ENCODE results near the gene FRY.
A peak's percentile ranks its signal among the peaks of the same experiment; 100 is the strongest.

The FRY gene

GRCh38 chr13:32262619-32263018, 231.0 kb downstream of the FRY start:
- Histone ChIP-seq H3K27ac (ENCODE audit: low read length) (no peak overlapping the region), H3K27me3 (ENCODE audit: control insufficient read depth, insufficient read depth, low read length) (no peaks in the 10 kb centered on the region), H3K4me1 (ENCODE audit: control insufficient read depth, insufficient read depth, low read length) (no peaks in the 10 kb centered on the region), H3K36me3 (ENCODE audit: control insufficient read depth, insufficient read depth, low read length) (no peaks in the 10 kb centered on the region), H3K9me3 (ENCODE audit: control insufficient read depth, insufficient read depth, low read length) (no peaks in the 10 kb centered on the region), H3K4me3 (ENCODE audit: low read length) (no peak overlapping the region)
- DNase-seq (ENCODE audit: low read depth, low spot score): no peak
- no CpG with 5 or more reads among the region's 1 CpG for WGBS (ENCODE audit: insufficient coverage, insufficient read length)

DNA sequence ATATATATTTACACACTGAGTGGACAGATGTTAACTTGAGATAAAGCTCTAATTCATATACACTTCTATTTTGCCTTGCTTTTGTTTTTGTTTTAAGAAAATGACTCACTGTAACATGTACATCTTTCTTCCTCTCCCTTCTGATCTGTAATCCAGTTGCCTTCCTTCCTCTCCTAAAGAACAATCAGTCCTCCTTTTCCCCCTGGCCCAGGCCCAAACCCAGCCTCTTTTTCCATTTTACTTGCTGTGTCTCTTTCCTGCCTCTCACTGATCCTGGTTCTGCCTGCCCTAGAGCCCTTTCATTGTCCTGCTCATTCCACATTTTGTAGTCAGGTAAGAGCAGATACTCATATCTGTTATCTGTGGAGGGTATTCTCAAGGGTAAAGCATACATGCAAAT, 232.8 kb downstream of the FRY start:
- Histone ChIP-seq H3K4me3 (ENCODE audit: low read length) (no peak overlapping the region), H3K9me3 (ENCODE audit: control insufficient read depth, insufficient read depth, low read length) (no peaks in the 10 kb centered on the region), H3K27ac (ENCODE audit: low read length) (no peak overlapping the region), H3K36me3 (ENCODE audit: control insufficient read depth, insufficient read depth, low read length) (no peaks in the 10 kb centered on the region), H3K4me1 (ENCODE audit: control insufficient read depth, insufficient read depth, low read length) (no peaks in the 10 kb centered on the region), H3K27me3 (ENCODE audit: control insufficient read depth, insufficient read depth, low read length) (no peaks in the 10 kb centered on the region)
- DNase-seq (ENCODE audit: low read depth, low spot score): no peak

GRCh38 chr13:32265726-32266125, 234.2 kb downstream of the FRY start:
- Histone ChIP-seq H3K4me3 (ENCODE audit: low read length) (no peak overlapping the region), H3K27ac (ENCODE audit: low read length) (no peak overlapping the region), H3K27me3 (ENCODE audit: control insufficient read depth, insufficient read depth, low read length) (no peaks in the 10 kb centered on the region), H3K36me3 (ENCODE audit: control insufficient read depth, insufficient read depth, low read length) (no peaks in the 10 kb centered on the region), H3K4me1 (ENCODE audit: control insufficient read depth, insufficient read depth, low read length) (no peaks in the 10 kb centered on the region), H3K9me3 (ENCODE audit: control insufficient read depth, insufficient read depth, low read length) (no peaks in the 10 kb centered on the region)
- WGBS (ENCODE audit: insufficient coverage, insufficient read length): no CpG with 5 or more reads among the region's 2 CpGs
- no peak for DNase-seq (ENCODE audit: low read depth, low spot score)

GRCh38 chr13:32266130-32266529, 234.6 kb downstream of the FRY start:
- Histone ChIP-seq H3K36me3 (ENCODE audit: control insufficient read depth, insufficient read depth, low read length) (no peaks in the 10 kb centered on the region), H3K27ac (ENCODE audit: low read length) (no peak overlapping the region), H3K4me1 (ENCODE audit: control insufficient read depth, insufficient read depth, low read length) (no peaks in the 10 kb centered on the region), H3K4me3 (ENCODE audit: low read length) (no peak overlapping the region), H3K9me3 (ENCODE audit: control insufficient read depth, insufficient read depth, low read length) (no peaks in the 10 kb centered on the region), H3K27me3 (ENCODE audit: control insufficient read depth, insufficient read depth, low read length) (no peaks in the 10 kb centered on the region)
- DNase-seq (ENCODE audit: low read depth, low spot score): no peak
- no CpG with 5 or more reads among the region's 1 CpG for WGBS (ENCODE audit: insufficient coverage, insufficient read length)

DNA sequence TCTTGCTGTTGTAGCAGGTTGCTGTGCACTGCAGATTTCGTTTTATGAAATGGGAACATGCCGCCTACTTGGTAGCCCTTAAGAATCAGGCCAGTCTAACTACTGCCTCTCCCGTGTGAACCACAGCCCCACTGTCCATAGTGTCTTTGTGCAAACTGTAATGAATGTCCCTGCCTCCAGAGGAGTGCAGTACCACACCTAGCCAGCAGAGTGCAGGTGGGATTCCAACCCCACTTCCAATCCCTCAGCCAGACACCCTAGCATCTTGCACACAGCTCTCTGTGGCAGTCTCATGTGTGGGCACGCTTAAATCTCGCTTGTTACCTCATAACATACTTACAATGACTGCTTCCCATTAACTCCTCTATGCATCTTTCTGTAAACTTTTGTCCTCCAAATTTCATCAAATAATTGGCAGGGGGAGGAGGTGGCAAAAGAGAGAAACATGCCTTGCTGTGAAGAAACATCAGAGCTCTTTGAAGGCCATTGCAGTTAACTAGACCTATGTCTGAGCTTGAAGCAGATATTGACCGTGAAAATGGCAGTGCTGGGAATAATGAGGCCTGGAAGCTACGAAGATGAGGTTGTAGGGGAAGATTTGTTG, 236.4 kb downstream of the FRY start:
- H3K4me3 ChIP-seq (ENCODE audit: low read length): no peak overlapping the region
- no peaks in the 10 kb centered on the region for H3K27me3 ChIP-seq (ENCODE audit: control insufficient read depth, insufficient read depth, low read length)
- WGBS (ENCODE audit: insufficient coverage, insufficient read length): no CpG with 5 or more reads among the region's 7 CpGs
- no peaks in the 10 kb centered on the region for H3K36me3 ChIP-seq (ENCODE audit: control insufficient read depth, insufficient read depth, low read length)
- no peak overlapping the region for H3K27ac ChIP-seq (ENCODE audit: low read length)
- H3K4me1 ChIP-seq (ENCODE audit: control insufficient read depth, insufficient read depth, low read length): no peaks in the 10 kb centered on the region
- peak; percentile 68 for DNase-seq (ENCODE audit: low read depth, low spot score)
- no peaks in the 10 kb centered on the region for H3K9me3 ChIP-seq (ENCODE audit: control insufficient read depth, insufficient read depth, low read length)

- DNase-seq (ENCODE audit: low read depth, low spot score): no peak
- Histone ChIP-seq H3K4me1 (ENCODE audit: control insufficient read depth, insufficient read depth, low read length) (no peaks in the 10 kb centered on the region), H3K9me3 (ENCODE audit: control insufficient read depth, insufficient read depth, low read length) (no peaks in the 10 kb centered on the region), H3K27ac (ENCODE audit: low read length) (no peak overlapping the region), H3K36me3 (ENCODE audit: control insufficient read depth, insufficient read depth, low read length) (no peaks in the 10 kb centered on the region), H3K4me3 (ENCODE audit: low read length) (no peak overlapping the region), H3K27me3 (ENCODE audit: control insufficient read depth, insufficient read depth, low read length) (no peaks in the 10 kb centered on the region)
- 100% methylated on average over 1 of the region's 4 CpGs for WGBS (ENCODE audit: insufficient coverage, insufficient read length)
Observed at GRCh38 chr13:32272021-32272683, 240.6 kb downstream of the FRY start.

DNA sequence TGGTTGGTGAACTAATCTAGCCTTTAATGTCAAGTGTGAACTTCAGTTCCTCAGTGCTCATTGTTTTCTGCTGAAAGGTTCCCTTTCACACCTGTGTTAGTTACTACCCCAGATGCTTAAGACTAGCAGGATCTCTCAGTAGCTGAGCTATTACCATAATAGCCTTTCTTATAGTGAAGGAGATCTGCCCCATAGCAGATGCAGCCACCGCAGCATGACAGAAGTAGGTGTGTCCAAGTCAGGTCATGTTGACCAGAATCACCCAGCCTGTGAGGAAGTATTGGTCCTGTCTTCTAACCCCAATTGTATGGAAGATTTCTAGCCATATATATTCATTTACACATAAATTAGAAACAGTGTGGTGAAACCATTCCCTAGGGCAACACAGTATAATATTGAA, 246.3 kb downstream of the FRY start:
- H3K4me1 ChIP-seq (ENCODE audit: control insufficient read depth, insufficient read depth, low read length): no peaks in the 10 kb centered on the region
- no peaks in the 10 kb centered on the region for H3K9me3 ChIP-seq (ENCODE audit: control insufficient read depth, insufficient read depth, low read length)
- no peak overlapping the region for H3K27ac ChIP-seq (ENCODE audit: low read length)
- no peak overlapping the region for H3K4me3 ChIP-seq (ENCODE audit: low read length)
- DNase-seq (ENCODE audit: low read depth, low spot score): no peak
- no CpG with 5 or more reads among the region's 1 CpG for WGBS (ENCODE audit: insufficient coverage, insufficient read length)
- H3K36me3 ChIP-seq (ENCODE audit: control insufficient read depth, insufficient read depth, low read length): no peaks in the 10 kb centered on the region
- no peaks in the 10 kb centered on the region for H3K27me3 ChIP-seq (ENCODE audit: control insufficient read depth, insufficient read depth, low read length)

DNA sequence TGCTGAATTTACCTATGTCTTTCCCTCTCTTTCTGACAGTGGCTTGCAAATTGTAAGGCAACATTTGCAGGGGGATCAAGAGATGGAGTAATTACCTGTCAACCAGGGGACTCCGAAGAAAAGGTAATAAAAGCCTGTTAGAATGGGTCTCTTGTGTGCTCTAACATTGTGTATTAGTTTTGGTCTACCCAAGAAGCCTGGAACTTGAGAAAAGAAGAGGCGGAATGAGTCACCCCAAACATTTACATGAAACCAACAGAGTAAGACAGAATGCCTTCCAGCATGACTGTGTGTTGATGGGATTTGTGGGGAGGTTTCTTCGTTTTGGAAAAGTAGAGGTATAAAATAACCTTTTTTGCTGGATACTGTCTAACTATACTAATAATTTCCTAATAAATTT, 246.9 kb downstream of the FRY start:
- H3K36me3 ChIP-seq (ENCODE audit: control insufficient read depth, insufficient read depth, low read length): no peaks in the 10 kb centered on the region
- no peak overlapping the region for H3K4me3 ChIP-seq (ENCODE audit: low read length)
- no CpG with 5 or more reads among the region's 3 CpGs for WGBS (ENCODE audit: insufficient coverage, insufficient read length)
- no peaks in the 10 kb centered on the region for H3K4me1 ChIP-seq (ENCODE audit: control insufficient read depth, insufficient read depth, low read length)
- no peaks in the 10 kb centered on the region for H3K27me3 ChIP-seq (ENCODE audit: control insufficient read depth, insufficient read depth, low read length)
- H3K27ac ChIP-seq (ENCODE audit: low read length): no peak overlapping the region
- no peak for DNase-seq (ENCODE audit: low read depth, low spot score)
- no peaks in the 10 kb centered on the region for H3K9me3 ChIP-seq (ENCODE audit: control insufficient read depth, insufficient read depth, low read length)

DNA sequence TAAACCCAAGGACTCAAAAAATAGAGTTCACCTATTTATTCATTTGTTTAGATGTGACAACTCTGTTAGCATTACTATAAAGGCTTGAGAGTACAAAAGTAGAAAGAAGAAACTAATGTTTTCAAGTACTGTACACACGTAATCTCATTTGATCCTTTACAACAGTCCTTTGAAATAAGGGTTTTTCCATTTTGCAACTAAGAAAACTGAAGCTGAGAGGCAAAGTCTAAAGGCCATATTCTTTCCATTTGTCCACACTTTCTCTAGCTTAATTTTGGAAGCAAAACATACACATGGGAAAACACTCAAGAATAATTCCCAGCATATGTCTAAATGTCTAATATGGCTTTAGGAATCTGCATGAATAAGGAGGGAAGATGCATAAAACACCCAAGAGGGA, 249.5 kb downstream of the FRY start:
- no CpG with 5 or more reads among the region's 1 CpG for WGBS (ENCODE audit: insufficient coverage, insufficient read length)
- Histone ChIP-seq H3K27me3 (ENCODE audit: control insufficient read depth, insufficient read depth, low read length) (no peaks in the 10 kb centered on the region), H3K36me3 (ENCODE audit: control insufficient read depth, insufficient read depth, low read length) (no peaks in the 10 kb centered on the region), H3K27ac (ENCODE audit: low read length) (no peak overlapping the region), H3K4me3 (ENCODE audit: low read length) (no peak overlapping the region), H3K4me1 (ENCODE audit: control insufficient read depth, insufficient read depth, low read length) (no peaks in the 10 kb centered on the region), H3K9me3 (ENCODE audit: control insufficient read depth, insufficient read depth, low read length) (no peaks in the 10 kb centered on the region)
- no peak for DNase-seq (ENCODE audit: low read depth, low spot score)

GRCh38 chr13:32282096-32282711, 250.6 kb downstream of the FRY start:
- DNase-seq (ENCODE audit: low read depth, low spot score): no peak
- no peaks in the 10 kb centered on the region for H3K9me3 ChIP-seq (ENCODE audit: control insufficient read depth, insufficient read depth, low read length)
- H3K36me3 ChIP-seq (ENCODE audit: control insufficient read depth, insufficient read depth, low read length): no peaks in the 10 kb centered on the region
- H3K4me3 ChIP-seq (ENCODE audit: low read length): no peak overlapping the region
- H3K27me3 ChIP-seq (ENCODE audit: control insufficient read depth, insufficient read depth, low read length): no peaks in the 10 kb centered on the region
- WGBS (ENCODE audit: insufficient coverage, insufficient read length): no CpG with 5 or more reads among the region's 2 CpGs
- no peaks in the 10 kb centered on the region for H3K4me1 ChIP-seq (ENCODE audit: control insufficient read depth, insufficient read depth, low read length)
- H3K27ac ChIP-seq (ENCODE audit: low read length): no peak overlapping the region
